HCT116 (cell line): Measurements from ENCODE around the gene FNDC5. TPM values are rescaled to one million over a fixed set of nuclear protein-coding genes. Genes with fewer than 3 reads are reported as not detected.

Experiments
- ATAC-seq: fragments of 200-7000 bp; cut with Tn5 transposase; 2 replicates; pipeline ENCODE4 v1.9.1; 2020; ENCODE audit warnings: mild to moderate bottlenecking, moderate library complexity
- BruUV-seq: library from RNA; stranded (reverse); fragments of 400-500 nt; replicated peaks from 2 replicates; lab custom pipeline; 2021; lab: Mats Ljungman, UMichigan
- CTCF ChIA-PET: fragments of 300-600 bp; sonication (Branson Sonifier 250); formaldehyde crosslinking; loops from one replicate; lab custom pipeline; 2021; ENCODE audit warnings: antibody characterized with exemption; lab: Charles Lee
- POLR2A ChIA-PET: fragments of 300-600, 350-600 bp; sonication (Branson Sonifier 250); formaldehyde crosslinking; loops from one replicate; lab custom pipeline; 2021; ENCODE audit warnings: antibody characterized with exemption; lab: Charles Lee
- RAD21 ChIA-PET, 2 experiments: fragments of 300-600 bp; sonication (Branson Sonifier 250); formaldehyde crosslinking; loops; one replicate each; lab custom pipeline; 2023; ENCODE audit warnings: low total read pairs in 2 of 2; ENCODE audit not compliant: uncharacterized antibody in 2 of 2, unreplicated experiment in 2 of 2, low non-redundant PET in 1 of 2; lab: Charles Lee
- DNase-seq: peaks from one replicate; pipeline ENCODE4 v3.0.0-alpha.2; 2010; ENCODE audit warnings: low read depth, low spot score
- H2AFZ ChIP-seq: fragments of 200-600 bp; shearing (Covaris generic), sonication (generic); 2 replicates; pipeline ENCODE4 v1.6.1; 2017; ENCODE audit warnings: low read depth, mixed run types, mixed read lengths, antibody characterized with exemption, low read length; ENCODE audit not compliant: poor library complexity, severe bottlenecking
- H3K27ac ChIP-seq: 2 replicates; pipeline ENCODE4 v1.5.1; 2012; ENCODE audit warnings: low read depth, low read length
- H3K27me3 ChIP-seq: fragments of 200-600 bp; sonication (generic); 2 replicates; pipeline ENCODE4 v1.6.1; 2016; ENCODE audit warnings: mixed run types, low read length, mixed read lengths; ENCODE audit not compliant: insufficient read depth
- H3K36me3 ChIP-seq, 2 experiments: fragments of 200-500 bp in 1 of 2; fragments of 200-600 bp in 1 of 2; sonication (Bioruptor generic) in 1 of 2; sonication (generic) in 1 of 2; 2 replicates each; pipeline versions ENCODE4 v1.5.1 to v1.6.1; 2014 to 2016; ENCODE audit warnings: low read length in 2 of 2, inconsistent platforms in 1 of 2, mixed read lengths in 1 of 2, mixed run types in 1 of 2; ENCODE audit not compliant: insufficient read depth in 2 of 2, control insufficient read depth in 1 of 2
- H3K4me1 ChIP-seq, 2 experiments: fragments of 200-600 bp in 1 of 2; sonication (generic) in 1 of 2; 2 replicates each; pipeline versions ENCODE4 v1.5.1 to v1.6.1; 2012 to 2017; ENCODE audit warnings: low read length in 2 of 2, inconsistent platforms in 1 of 2, mild to moderate bottlenecking in 1 of 2, mixed read lengths in 1 of 2, mixed run types in 1 of 2, moderate library complexity in 1 of 2; ENCODE audit not compliant: insufficient read depth in 2 of 2, control insufficient read depth in 1 of 2
- H3K4me2 ChIP-seq: fragments of 200-600 bp; sonication (generic); 2 replicates; pipeline ENCODE4 v1.6.1; 2017; ENCODE audit warnings: mixed run types, low read length, mixed read lengths
- H3K4me3 ChIP-seq, 2 experiments: fragments of 200-600 bp in 1 of 2; sonication (generic) in 1 of 2; replicated peaks in 1 of 2; 2 replicates each; pipeline ENCODE4 v1.5.1; 2011 to 2016; ENCODE audit warnings: low read length in 2 of 2, control low read depth in 1 of 2, low read depth in 1 of 2, mild to moderate bottlenecking in 1 of 2, mixed read lengths in 1 of 2, mixed run types in 1 of 2
- H3K79me2 ChIP-seq: fragments of 200-600 bp; sonication (generic); 2 replicates; pipeline ENCODE4 v1.6.1; 2017; ENCODE audit warnings: mild to moderate bottlenecking, mixed run types, low read length, moderate library complexity, mixed read lengths; ENCODE audit not compliant: insufficient read depth
- H3K9ac ChIP-seq: fragments of 200-600 bp; sonication (generic); 2 replicates; pipeline ENCODE4 v1.6.1; 2016; ENCODE audit warnings: low read length, mixed read lengths
- H3K9me2 ChIP-seq: fragments of 200-600 bp; sonication (generic), shearing (Covaris generic); 2 replicates; pipeline ENCODE4 v1.6.1; 2017; ENCODE audit warnings: mixed run types, mild to moderate bottlenecking, moderate library complexity; ENCODE audit not compliant: insufficient read depth
- H3K9me3 ChIP-seq, 2 experiments: fragments of 200-500 bp in 1 of 2; fragments of 200-600 bp in 1 of 2; sonication (Bioruptor generic) in 1 of 2; sonication (generic) in 1 of 2; 2 replicates each; pipeline ENCODE4 v1.6.1; 2014 to 2017; ENCODE audit warnings: low read length in 2 of 2, mixed read lengths in 2 of 2, inconsistent platforms in 1 of 2, low read depth in 1 of 2, mild to moderate bottlenecking in 1 of 2, mixed run types in 1 of 2, moderate library complexity in 1 of 2; ENCODE audit not compliant: control insufficient read depth in 1 of 2, insufficient read depth in 1 of 2
- H4K20me1 ChIP-seq: fragments of 200-600 bp; sonication (generic), shearing (Covaris generic); 2 replicates; pipeline ENCODE4 v1.6.1; 2017; ENCODE audit warnings: mixed run types, mild to moderate bottlenecking, moderate library complexity; ENCODE audit not compliant: insufficient read depth
- CEBPB ChIP-seq: IDR thresholded peaks from 2 replicates; pipeline ENCODE4 v1.6.1; 2012; ENCODE audit warnings: low read depth
- EGR1 ChIP-seq: IDR thresholded peaks from 2 replicates; pipeline ENCODE4 v1.6.1; 2012; ENCODE audit warnings: low read depth
- ELF1 ChIP-seq: IDR thresholded peaks from 2 replicates; pipeline ENCODE4 v1.6.1; 2012; ENCODE audit warnings: low read depth, borderline replicate concordance
- EZH2 ChIP-seq: fragments of 200-600 bp; sonication (generic); IDR thresholded peaks from 2 replicates; pipeline ENCODE4 v1.6.1; 2017; ENCODE audit warnings: antibody characterized with exemption, mixed run types
- EZH2phosphoT487 ChIP-seq: fragments of 200-600 bp; IDR thresholded peaks from 2 replicates; pipeline ENCODE4 v1.6.1; 2018; ENCODE audit warnings: antibody characterized with exemption, borderline replicate concordance
- MAX ChIP-seq: IDR thresholded peaks from 2 replicates; pipeline ENCODE4 v1.6.1; 2012
- POLR2AphosphoS5 ChIP-seq: IDR thresholded peaks from 2 replicates; pipeline ENCODE4 v1.6.1; 2011; ENCODE audit warnings: mild to moderate bottlenecking, low read depth, low read length, moderate library complexity
- RAD21 ChIP-seq: IDR thresholded peaks from 2 replicates; pipeline ENCODE4 v1.6.1; 2012; ENCODE audit warnings: low read depth, mild to moderate bottlenecking
- REST ChIP-seq: IDR thresholded peaks from 2 replicates; pipeline ENCODE4 v1.6.1; 2012; ENCODE audit warnings: low read depth
- SIN3A ChIP-seq: IDR thresholded peaks from 2 replicates; pipeline ENCODE4 v1.6.1; 2012; ENCODE audit warnings: low read depth
- TCF7L2 ChIP-seq: IDR thresholded peaks from 2 replicates; pipeline ENCODE4 v1.7.0; 2011; ENCODE audit warnings: borderline replicate concordance, inconsistent platforms; ENCODE audit not compliant: insufficient read depth, insufficient read length; ENCODE audit errors: extremely low read depth
- YY1 ChIP-seq: IDR thresholded peaks from 2 replicates; pipeline ENCODE4 v1.6.1; 2011; ENCODE audit warnings: low read length, low read depth, moderate library complexity, mild to moderate bottlenecking; ENCODE audit not compliant: insufficient replicate concordance; ENCODE audit errors: extremely low read depth
- ZFX ChIP-seq: fragments of 450-650 bp; IDR thresholded peaks from 2 replicates; pipeline ENCODE4 v1.6.1; 2017
- intact Hi-C: fragments of 100-400 bp; cut with micrococcal nuclease; formaldehyde crosslinking; loops from 2 replicates; pipeline ENCODE4 v1.10.0; 2022
- total RNA-seq: library from RNA; stranded (reverse); gene quantifications from one replicate; pipeline ENCODE4 v1.2.1, GENCODE V29; 2021; ENCODE audit not compliant: unreplicated experiment
- TF ChIP-seq, protein P1 (sequence below): IDR thresholded peaks from 2 replicates; pipeline ENCODE4 v1.6.1; 2012

FNDC5 gene
- total RNA-seq, 1 experiment from 2014 or later = not detected

GRCh38 chr1:32917521-32917920 is 46.8 kb upstream of the FNDC5 start:
- no peak for ATAC-seq
- no peaks in the 10 kb centered on the region for H3K79me2 ChIP-seq
- POLR2A ChIA-PET = interaction anchor here (0.6 kb wide), 1 partner anchor 210 kb away, joined by 3 read pairs; no protein-coding TSS in a partner anchor
- no peak for DNase-seq
- H3K36me3 ChIP-seq = no peaks in the 10 kb centered on the region
- no peaks in the 10 kb centered on the region for H3K9me2 ChIP-seq
- H2AFZ ChIP-seq = no peak overlapping the region
- H4K20me1 ChIP-seq = no peaks in the 10 kb centered on the region
- H3K9me3 ChIP-seq = no peaks in the 10 kb centered on the region
- CTCF ChIA-PET = interaction anchor here (1.0 kb wide), 1 partner anchor 31 kb away, joined by 3 read pairs; no protein-coding TSS in a partner anchor
- no peak overlapping the region for H3K4me2 ChIP-seq
- H3K27ac ChIP-seq = no peak overlapping the region
- TF ChIP-seq CEBPB (no peak), YY1 (no peak)
- RAD21 ChIA-PET = no interaction called here
- H3K4me1 ChIP-seq = no peaks in the 10 kb centered on the region
- intact Hi-C loops = no loop called here
- no peak overlapping the region for H3K4me3 ChIP-seq
- H3K9ac ChIP-seq = no peak overlapping the region
- H3K27me3 ChIP-seq = no peaks in the 10 kb centered on the region
- no TSS peak for BruUV-seq

DNA sequence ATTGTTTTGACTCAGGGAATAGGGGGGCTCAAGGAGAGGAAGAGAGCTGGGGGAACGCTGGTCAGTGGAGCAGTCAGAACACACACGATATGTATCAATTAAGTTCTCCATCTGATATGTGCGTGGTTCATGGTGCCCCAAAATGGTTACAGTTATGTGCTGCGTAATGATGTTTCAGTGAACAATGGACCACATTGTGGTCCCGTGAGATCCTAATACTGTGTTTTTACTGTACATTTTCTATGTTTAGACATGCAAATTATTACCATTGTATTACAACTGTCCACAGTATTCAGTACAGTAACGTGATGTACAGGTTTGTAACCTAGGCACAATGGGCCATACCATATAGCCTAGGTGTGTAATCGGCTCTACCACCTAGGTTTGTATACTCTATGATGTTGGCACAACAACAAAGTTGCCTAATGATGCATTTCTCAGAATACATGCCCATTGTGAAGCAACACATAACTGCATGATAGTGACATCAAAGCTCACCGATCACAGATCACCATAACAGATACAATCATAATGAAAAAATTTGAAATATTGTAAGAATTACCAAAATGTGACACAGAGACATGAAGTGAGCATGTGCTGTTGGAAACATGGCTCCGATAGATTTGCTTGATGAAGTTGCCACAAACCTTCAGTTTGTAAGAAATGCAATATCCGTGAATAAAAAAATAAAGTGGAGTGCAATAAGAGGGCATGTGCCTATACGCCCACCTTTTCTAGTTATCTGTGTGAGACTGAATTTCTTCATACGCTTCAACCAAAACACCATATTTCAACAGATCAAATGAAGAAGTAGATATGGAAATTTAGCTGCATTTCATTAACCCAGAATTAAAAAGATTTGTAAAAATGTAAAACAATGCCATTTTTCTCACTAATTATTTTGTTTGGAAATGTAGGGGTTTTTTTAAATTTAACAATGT is 45.3 kb upstream of the FNDC5 start:
- ChIA-PET POLR2A (no interaction called here), CTCF (no interaction called here), RAD21 (no interaction called here)
- H3K9me3 ChIP-seq = no peaks in the 10 kb centered on the region
- H3K27me3 ChIP-seq = no peaks in the 10 kb centered on the region
- no peaks in the 10 kb centered on the region for H3K9me2 ChIP-seq
- no peak overlapping the region for H3K9ac ChIP-seq
- H3K27ac ChIP-seq = no peak overlapping the region
- ATAC-seq (no peak), DNase-seq (no peak)
- BruUV-seq = no TSS peak
- H3K4me2 ChIP-seq = no peak overlapping the region
- H3K4me3 ChIP-seq = no peak overlapping the region
- intact Hi-C loops = no loop called here
- no peaks in the 10 kb centered on the region for H3K4me1 ChIP-seq
- no peaks in the 10 kb centered on the region for H4K20me1 ChIP-seq
- no peak overlapping the region for H2AFZ ChIP-seq
- H3K79me2 ChIP-seq = no peaks in the 10 kb centered on the region
- H3K36me3 ChIP-seq = no peaks in the 10 kb centered on the region
- TF ChIP-seq REST (no peak), ELF1 (no peak), POLR2AphosphoS5 (no peak), EZH2phosphoT487 (no peak), MAX (no peak), TCF7L2 (no peak), ZFX (no peak), SIN3A (no peak), RAD21 (no peak), CEBPB (no peak), YY1 (no peak), EGR1 (no peak), EZH2 (no peak)
- TF ChIP-seq, protein P1, sequence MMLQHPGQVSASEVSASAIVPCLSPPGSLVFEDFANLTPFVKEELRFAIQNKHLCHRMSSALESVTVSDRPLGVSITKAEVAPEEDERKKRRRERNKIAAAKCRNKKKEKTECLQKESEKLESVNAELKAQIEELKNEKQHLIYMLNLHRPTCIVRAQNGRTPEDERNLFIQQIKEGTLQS = no peak
